ENCODE data around the gene SNTB2.

The SNTB2 gene

DNA sequence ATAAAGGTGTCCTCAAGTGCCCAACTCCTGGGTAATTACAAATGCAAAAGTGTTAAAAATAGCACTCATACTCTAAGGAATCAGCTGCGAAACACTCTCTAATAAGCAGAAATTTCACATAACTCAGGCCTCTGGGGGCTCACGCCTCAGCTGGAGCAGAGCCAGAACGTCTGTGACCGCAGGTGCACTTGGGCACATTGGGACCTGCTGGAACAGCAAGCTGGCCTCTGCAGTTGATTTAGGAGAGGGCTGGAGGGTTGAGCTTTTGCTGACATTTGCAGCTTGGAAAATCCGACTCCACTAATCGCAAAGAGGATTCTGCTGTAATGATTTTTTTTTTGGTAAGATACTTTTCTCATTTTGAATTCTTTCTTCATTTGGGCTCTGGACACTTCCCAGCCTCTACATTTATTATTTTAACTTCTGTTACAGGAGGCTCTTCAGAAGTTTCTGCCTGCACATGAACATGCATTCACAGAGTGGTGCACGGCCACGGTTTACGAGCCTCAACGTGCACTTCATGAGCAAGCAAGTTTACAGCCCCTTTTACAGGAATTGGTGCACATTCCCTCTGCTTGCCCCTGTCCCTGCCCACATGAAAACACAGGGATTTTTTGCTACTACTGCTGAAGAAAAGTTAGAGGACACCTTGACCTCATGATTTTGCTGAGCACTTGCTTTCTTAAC lies 4.1 kb upstream of the SNTB2 start:
- Histone ChIP-seq H3K27me3 (ENCODE audit: low read depth, low read length) (no peaks in the 10 kb centered on the region), H3K36me3 (ENCODE audit: control insufficient read depth in 1 of 2, insufficient read depth in 2 of 2, low read length in 2 of 2) (no peaks in the 10 kb centered on the region), H3K4me1 (ENCODE audit: control insufficient read depth in 1 of 2, insufficient read depth in 2 of 2, low read length in 2 of 2) (peaks cover 0 to 22% of the 10 kb centered on the region in 2 donors), H3K4me3 (ENCODE audit: low read depth in 1 of 2, low read length in 2 of 2) (no peak overlapping the region), H3K27ac (ENCODE audit: low read length) (no peak overlapping the region), H3K9me3 (ENCODE audit: control insufficient read depth in 1 of 2, low read length in 2 of 2) (no peaks in the 10 kb centered on the region)

GRCh38 chr16:69187446-69188235 lies 677 bp downstream of the SNTB2 start:
- Histone ChIP-seq H3K27ac (ENCODE audit: low read length) (peak overlapping the region; percentile 83), H3K9me3 (ENCODE audit: control insufficient read depth in 1 of 2, low read length in 2 of 2) (no peaks in the 10 kb centered on the region), H3K36me3 (ENCODE audit: control insufficient read depth in 1 of 2, insufficient read depth in 2 of 2, low read length in 2 of 2) (no peaks in the 10 kb centered on the region), H3K27me3 (ENCODE audit: low read depth, low read length) (no peaks in the 10 kb centered on the region), H3K4me3 (ENCODE audit: low read depth in 1 of 2, low read length in 2 of 2) (peak overlapping the region; percentile 73 to 80), H3K4me1 (ENCODE audit: control insufficient read depth in 1 of 2, insufficient read depth in 2 of 2, low read length in 2 of 2) (peaks cover 3 to 11% of the 10 kb centered on the region in 2 donors)

GRCh38 chr16:69188236-69188549 lies 1.2 kb downstream of the SNTB2 start:
- Histone ChIP-seq H3K27me3 (ENCODE audit: low read depth, low read length) (no peaks in the 10 kb centered on the region), H3K4me1 (ENCODE audit: control insufficient read depth in 1 of 2, insufficient read depth in 2 of 2, low read length in 2 of 2) (peaks cover 3 to 7% of the 10 kb centered on the region in 2 donors), H3K4me3 (ENCODE audit: low read depth in 1 of 2, low read length in 2 of 2) (peak overlapping the region; percentile 73 to 80), H3K9me3 (ENCODE audit: control insufficient read depth in 1 of 2, low read length in 2 of 2) (no peaks in the 10 kb centered on the region), H3K27ac (ENCODE audit: low read length) (peak overlapping the region; percentile 83), H3K36me3 (ENCODE audit: control insufficient read depth in 1 of 2, insufficient read depth in 2 of 2, low read length in 2 of 2) (no peaks in the 10 kb centered on the region)

- Histone ChIP-seq H3K4me3 (ENCODE audit: low read depth in 1 of 2, low read length in 2 of 2) (peak overlapping the region; percentile 73 to 80), H3K27me3 (ENCODE audit: low read depth, low read length) (no peaks in the 10 kb centered on the region), H3K9me3 (ENCODE audit: control insufficient read depth in 1 of 2, low read length in 2 of 2) (no peaks in the 10 kb centered on the region), H3K27ac (ENCODE audit: low read length) (no peak overlapping the region), H3K4me1 (ENCODE audit: control insufficient read depth in 1 of 2, insufficient read depth in 2 of 2, low read length in 2 of 2) (peaks cover 3 to 7% of the 10 kb centered on the region in 2 donors), H3K36me3 (ENCODE audit: control insufficient read depth in 1 of 2, insufficient read depth in 2 of 2, low read length in 2 of 2) (no peaks in the 10 kb centered on the region)
These were observed 1.8 kb downstream of the SNTB2 start for GRCh38 chr16:69188716-69189115.

DNA sequence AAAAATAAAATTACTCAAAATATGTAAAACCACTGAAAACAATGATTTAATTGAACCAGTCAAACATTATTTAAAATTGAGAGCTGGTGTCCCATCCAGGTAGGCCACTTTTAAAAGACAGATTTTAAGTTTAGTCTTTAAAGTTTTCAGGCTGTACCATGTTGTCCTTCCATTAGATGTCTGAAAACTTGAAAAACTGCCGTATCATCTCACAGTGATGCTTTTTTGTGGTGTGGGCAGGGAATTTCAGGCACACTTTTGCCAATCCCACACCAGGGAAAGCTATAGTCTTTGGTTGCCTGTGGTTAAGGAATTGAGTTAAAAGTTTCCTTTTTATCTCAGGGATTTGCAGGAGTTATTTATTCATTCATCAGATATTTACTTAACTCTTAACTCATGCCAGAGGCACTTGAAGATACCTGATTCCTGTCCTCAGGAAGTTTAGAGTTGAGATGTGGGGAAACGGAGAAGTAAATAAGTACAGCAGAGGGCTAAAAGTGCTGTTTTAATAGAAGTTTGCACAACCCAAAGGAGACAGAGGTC lies 3.2 kb downstream of the SNTB2 start:
- no peaks in the 10 kb centered on the region for H3K9me3 ChIP-seq (ENCODE audit: control insufficient read depth in 1 of 2, low read length in 2 of 2)
- H3K27ac ChIP-seq (ENCODE audit: low read length) = no peak overlapping the region
- no peak overlapping the region for H3K4me3 ChIP-seq (ENCODE audit: low read depth in 1 of 2, low read length in 2 of 2)
- H3K4me1 ChIP-seq (ENCODE audit: control insufficient read depth in 1 of 2, insufficient read depth in 2 of 2, low read length in 2 of 2) = peaks cover 3 to 17% of the 10 kb centered on the region in 2 donors
- H3K27me3 ChIP-seq (ENCODE audit: low read depth, low read length) = no peaks in the 10 kb centered on the region
- H3K36me3 ChIP-seq (ENCODE audit: control insufficient read depth in 1 of 2, insufficient read depth in 2 of 2, low read length in 2 of 2) = no peaks in the 10 kb centered on the region

DNA sequence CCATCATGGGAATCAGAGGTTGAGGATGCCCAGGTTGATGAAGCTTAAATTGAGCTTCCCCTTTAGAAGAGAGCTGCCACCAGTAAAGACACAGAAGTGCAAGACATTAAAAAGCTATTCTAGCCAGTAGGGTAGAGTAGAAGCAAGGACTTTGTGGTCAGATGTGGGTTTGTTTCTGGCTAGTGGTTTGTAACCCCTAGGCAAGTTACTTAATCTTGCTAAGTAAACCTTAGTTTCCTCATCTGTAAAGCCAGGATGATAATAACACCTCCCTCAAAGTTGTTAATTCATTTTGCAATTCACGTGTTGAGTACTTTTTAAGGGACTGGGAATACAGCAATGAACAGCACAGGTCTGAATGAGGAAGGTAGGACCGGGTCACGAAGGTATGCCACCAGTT lies 3.6 kb downstream of the SNTB2 start:
- Histone ChIP-seq H3K36me3 (ENCODE audit: control insufficient read depth in 1 of 2, insufficient read depth in 2 of 2, low read length in 2 of 2) (no peaks in the 10 kb centered on the region), H3K4me3 (ENCODE audit: low read depth in 1 of 2, low read length in 2 of 2) (no peak overlapping the region), H3K27ac (ENCODE audit: low read length) (no peak overlapping the region), H3K27me3 (ENCODE audit: low read depth, low read length) (no peaks in the 10 kb centered on the region), H3K9me3 (ENCODE audit: control insufficient read depth in 1 of 2, low read length in 2 of 2) (no peaks in the 10 kb centered on the region), H3K4me1 (ENCODE audit: control insufficient read depth in 1 of 2, insufficient read depth in 2 of 2, low read length in 2 of 2) (peaks cover 3 to 20% of the 10 kb centered on the region in 2 donors)

GRCh38 chr16:69191136-69191535 lies 4.2 kb downstream of the SNTB2 start:
- H3K4me1 ChIP-seq (ENCODE audit: control insufficient read depth in 1 of 2, insufficient read depth in 2 of 2, low read length in 2 of 2) = peaks cover 3 to 22% of the 10 kb centered on the region in 2 donors
- H3K27ac ChIP-seq (ENCODE audit: low read length) = no peak overlapping the region
- no peaks in the 10 kb centered on the region for H3K27me3 ChIP-seq (ENCODE audit: low read depth, low read length)
- H3K36me3 ChIP-seq (ENCODE audit: control insufficient read depth in 1 of 2, insufficient read depth in 2 of 2, low read length in 2 of 2) = no peaks in the 10 kb centered on the region
- H3K9me3 ChIP-seq (ENCODE audit: control insufficient read depth in 1 of 2, low read length in 2 of 2) = no peaks in the 10 kb centered on the region
- no peak overlapping the region for H3K4me3 ChIP-seq (ENCODE audit: low read depth in 1 of 2, low read length in 2 of 2)

- Histone ChIP-seq H3K27me3 (ENCODE audit: low read depth, low read length) (no peaks in the 10 kb centered on the region), H3K9me3 (ENCODE audit: control insufficient read depth in 1 of 2, low read length in 2 of 2) (no peaks in the 10 kb centered on the region), H3K36me3 (ENCODE audit: control insufficient read depth in 1 of 2, insufficient read depth in 2 of 2, low read length in 2 of 2) (no peaks in the 10 kb centered on the region), H3K4me3 (ENCODE audit: low read depth in 1 of 2, low read length in 2 of 2) (no peak overlapping the region), H3K4me1 (ENCODE audit: control insufficient read depth in 1 of 2, insufficient read depth in 2 of 2, low read length in 2 of 2) (peaks cover 0 to 25% of the 10 kb centered on the region in 2 donors), H3K27ac (ENCODE audit: low read length) (no peak overlapping the region)
These were observed 6.9 kb downstream of the SNTB2 start for GRCh38 chr16:69193855-69194254.

DNA sequence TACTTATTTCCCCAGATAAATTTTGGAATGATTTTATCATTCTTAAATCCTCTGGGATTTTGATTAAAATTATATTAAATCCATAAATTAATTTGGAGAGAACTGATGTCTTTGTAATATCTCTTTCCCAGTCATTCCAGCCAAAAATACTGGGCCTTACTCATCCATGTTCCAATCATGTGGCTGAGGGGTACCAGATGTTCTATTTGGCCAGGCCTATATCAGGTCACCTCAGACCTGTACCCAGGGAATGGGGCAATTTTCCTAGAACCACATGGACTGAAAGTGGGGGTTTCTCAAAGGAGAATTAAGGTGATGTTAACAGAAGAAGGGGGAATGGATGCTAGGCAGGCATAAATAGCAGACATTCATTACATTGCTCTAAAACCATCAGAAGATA lies 7.5 kb downstream of the SNTB2 start:
- peaks cover 0 to 25% of the 10 kb centered on the region in 2 donors for H3K4me1 ChIP-seq (ENCODE audit: control insufficient read depth in 1 of 2, insufficient read depth in 2 of 2, low read length in 2 of 2)
- no peak overlapping the region for H3K4me3 ChIP-seq (ENCODE audit: low read depth in 1 of 2, low read length in 2 of 2)
- H3K36me3 ChIP-seq (ENCODE audit: control insufficient read depth in 1 of 2, insufficient read depth in 2 of 2, low read length in 2 of 2) = no peaks in the 10 kb centered on the region
- H3K27ac ChIP-seq (ENCODE audit: low read length) = no peak overlapping the region
- no peaks in the 10 kb centered on the region for H3K9me3 ChIP-seq (ENCODE audit: control insufficient read depth in 1 of 2, low read length in 2 of 2)
- H3K27me3 ChIP-seq (ENCODE audit: low read depth, low read length) = no peaks in the 10 kb centered on the region

GRCh38 chr16:69195369-69196029 lies 8.5 kb downstream of the SNTB2 start:
- Histone ChIP-seq H3K4me3 (ENCODE audit: low read depth in 1 of 2, low read length in 2 of 2) (no peak overlapping the region), H3K4me1 (ENCODE audit: control insufficient read depth in 1 of 2, insufficient read depth in 2 of 2, low read length in 2 of 2) (peaks cover 0 to 25% of the 10 kb centered on the region in 2 donors), H3K36me3 (ENCODE audit: control insufficient read depth in 1 of 2, insufficient read depth in 2 of 2, low read length in 2 of 2) (no peaks in the 10 kb centered on the region), H3K27me3 (ENCODE audit: low read depth, low read length) (no peaks in the 10 kb centered on the region), H3K27ac (ENCODE audit: low read length) (no peak overlapping the region), H3K9me3 (ENCODE audit: control insufficient read depth in 1 of 2, low read length in 2 of 2) (no peaks in the 10 kb centered on the region)

DNA sequence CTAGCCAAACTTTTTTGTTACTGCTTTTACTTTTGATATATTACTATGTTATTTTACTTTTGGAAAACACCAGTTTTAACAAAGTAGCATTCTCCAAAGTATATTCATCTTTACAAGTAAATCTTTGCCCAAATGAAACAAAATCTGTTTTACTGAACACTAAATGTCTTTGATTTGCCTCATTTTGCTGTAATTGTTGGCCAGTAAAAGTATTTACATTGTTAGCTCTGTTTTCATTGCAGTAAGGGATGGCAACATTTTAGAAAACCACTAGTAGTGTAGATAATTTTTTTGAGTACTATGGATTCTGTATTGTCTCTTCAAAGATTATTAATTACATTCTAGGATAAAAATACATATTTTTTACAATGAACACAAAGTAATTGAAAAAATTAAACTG lies 10.6 kb downstream of the SNTB2 start:
- H3K27ac ChIP-seq (ENCODE audit: low read length) = no peak overlapping the region
- H3K27me3 ChIP-seq (ENCODE audit: low read depth, low read length) = no peaks in the 10 kb centered on the region
- no peaks in the 10 kb centered on the region for H3K36me3 ChIP-seq (ENCODE audit: control insufficient read depth in 1 of 2, insufficient read depth in 2 of 2, low read length in 2 of 2)
- H3K4me1 ChIP-seq (ENCODE audit: control insufficient read depth in 1 of 2, insufficient read depth in 2 of 2, low read length in 2 of 2) = peaks cover 4 to 31% of the 10 kb centered on the region in 2 donors
- H3K4me3 ChIP-seq (ENCODE audit: low read depth in 1 of 2, low read length in 2 of 2) = no peak overlapping the region
- H3K9me3 ChIP-seq (ENCODE audit: control insufficient read depth in 1 of 2, low read length in 2 of 2) = no peaks in the 10 kb centered on the region
